NCI-H1694 (cell line): Measurements from ENCODE around the gene CPNE4.

Source experiments
- DNase-seq: peaks from one replicate; lab custom pipeline; 2025; lab: John Stamatoyannopoulos, UW

The CPNE4 gene

DNA sequence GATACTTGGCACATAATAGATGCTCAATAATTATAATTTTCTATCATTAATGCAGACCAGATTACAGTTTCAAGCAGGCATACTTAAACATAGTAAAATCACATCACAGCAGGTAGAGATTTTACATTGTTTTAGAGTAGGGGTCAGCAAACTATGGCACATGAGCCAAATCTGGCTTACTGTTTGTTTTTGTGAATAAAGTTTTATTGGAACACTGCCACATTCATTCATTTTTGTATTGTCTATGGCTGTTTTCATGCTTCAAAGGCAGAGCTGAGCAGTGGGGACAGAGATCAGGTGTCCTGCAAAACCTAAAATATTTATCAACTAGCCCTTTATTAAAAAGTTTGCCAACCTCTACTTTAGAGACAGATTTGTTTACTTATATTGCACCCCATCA, 342.5 kb downstream of the CPNE4 start:
- DNase-seq: no peak

DNA sequence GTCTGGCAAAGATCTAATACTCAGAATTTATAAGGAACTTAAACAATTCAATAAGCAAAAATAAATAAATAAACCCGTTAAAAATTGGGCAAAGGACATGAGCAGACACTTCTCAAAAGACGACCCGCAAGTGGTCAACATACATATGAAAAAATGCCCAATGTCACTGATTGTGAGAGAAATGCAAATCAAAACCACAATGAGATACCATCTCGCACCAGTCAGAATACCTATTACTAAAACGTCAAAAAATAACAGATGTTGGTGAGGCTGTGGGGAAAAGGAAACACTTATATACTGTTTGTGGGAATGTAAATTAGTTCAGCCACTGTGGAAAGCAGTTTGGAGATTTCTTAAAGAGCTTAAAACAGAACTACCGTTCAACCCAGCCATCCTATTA, 344.0 kb downstream of the CPNE4 start:
- no peak for DNase-seq

DNA sequence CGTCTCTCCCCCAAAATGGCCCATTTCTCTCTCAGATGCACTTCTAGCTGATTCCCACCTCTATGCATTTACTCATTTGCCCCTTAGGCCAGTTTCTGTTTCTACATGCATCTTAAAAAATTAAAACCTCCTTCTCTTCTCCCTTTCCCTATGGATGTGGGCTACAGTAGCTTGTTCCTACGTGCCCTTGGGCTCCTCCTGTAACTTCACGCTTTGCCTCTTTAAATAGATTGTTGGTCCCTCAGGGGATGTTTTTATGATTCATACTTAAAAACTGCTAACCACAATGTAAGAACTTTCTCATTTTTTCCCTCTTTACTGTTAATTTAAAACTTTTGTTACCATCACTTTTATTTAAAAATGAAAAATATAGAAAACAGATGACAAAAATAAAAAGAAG, 346.4 kb downstream of the CPNE4 start:
- DNase-seq: no peak

DNA sequence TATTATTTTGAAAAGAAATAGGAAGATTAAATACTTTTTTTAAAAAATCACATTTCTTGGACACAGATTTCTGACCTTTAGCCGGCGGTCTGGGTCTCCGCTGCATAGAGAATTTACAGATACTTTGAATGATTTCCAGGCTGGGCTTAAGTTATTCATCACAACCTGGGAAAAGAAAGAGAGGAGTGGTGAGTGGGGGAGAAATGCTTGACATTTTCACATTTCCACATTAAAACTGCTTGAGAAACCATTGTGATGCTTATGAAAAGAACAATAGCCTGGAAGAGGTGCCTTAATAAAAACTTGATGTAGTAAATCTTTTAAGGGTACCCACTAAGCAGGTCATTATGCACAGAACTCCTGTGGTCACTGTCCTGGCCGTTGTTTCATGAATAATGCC, 365.2 kb downstream of the CPNE4 start:
- no peak for DNase-seq

DNA sequence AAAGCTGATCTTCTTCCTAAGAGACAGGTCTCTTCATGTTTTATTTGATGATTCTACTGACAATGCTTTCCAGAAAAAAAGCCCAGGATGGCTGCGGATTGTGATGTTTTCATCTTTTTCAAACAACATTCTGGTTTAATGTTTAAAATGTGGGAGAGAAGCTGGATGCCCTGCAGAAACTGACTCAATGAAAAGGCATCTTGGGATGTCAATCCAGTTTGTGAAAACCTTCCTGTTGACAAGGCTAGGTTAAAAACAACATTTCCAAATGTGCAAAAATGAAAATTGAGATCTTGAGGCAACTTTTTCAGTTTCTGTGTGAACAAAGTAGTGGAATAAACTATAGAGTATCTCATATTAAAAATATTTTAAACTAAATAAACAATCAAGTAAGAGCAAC, 376.0 kb downstream of the CPNE4 start:
- no peak for DNase-seq

DNA sequence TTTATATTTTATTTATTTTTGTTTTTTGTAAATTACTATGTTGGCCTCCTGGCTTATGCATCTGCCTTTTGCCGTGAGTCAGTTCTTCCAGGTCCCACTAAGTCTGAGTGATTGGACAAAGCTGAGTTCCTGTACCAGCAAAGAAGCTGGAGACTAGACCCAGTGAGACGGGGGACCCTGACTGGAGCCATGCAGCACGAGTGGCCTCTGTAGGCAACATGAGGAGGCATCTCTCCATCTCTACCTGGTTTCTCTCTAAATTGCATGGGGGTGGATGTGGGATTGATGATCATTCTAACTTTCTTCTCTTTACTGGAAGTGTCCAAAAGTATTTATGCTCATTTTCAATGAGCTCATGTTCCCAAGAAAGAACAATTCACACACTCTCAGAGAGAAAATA, 376.7 kb downstream of the CPNE4 start:
- no peak for DNase-seq

DNA sequence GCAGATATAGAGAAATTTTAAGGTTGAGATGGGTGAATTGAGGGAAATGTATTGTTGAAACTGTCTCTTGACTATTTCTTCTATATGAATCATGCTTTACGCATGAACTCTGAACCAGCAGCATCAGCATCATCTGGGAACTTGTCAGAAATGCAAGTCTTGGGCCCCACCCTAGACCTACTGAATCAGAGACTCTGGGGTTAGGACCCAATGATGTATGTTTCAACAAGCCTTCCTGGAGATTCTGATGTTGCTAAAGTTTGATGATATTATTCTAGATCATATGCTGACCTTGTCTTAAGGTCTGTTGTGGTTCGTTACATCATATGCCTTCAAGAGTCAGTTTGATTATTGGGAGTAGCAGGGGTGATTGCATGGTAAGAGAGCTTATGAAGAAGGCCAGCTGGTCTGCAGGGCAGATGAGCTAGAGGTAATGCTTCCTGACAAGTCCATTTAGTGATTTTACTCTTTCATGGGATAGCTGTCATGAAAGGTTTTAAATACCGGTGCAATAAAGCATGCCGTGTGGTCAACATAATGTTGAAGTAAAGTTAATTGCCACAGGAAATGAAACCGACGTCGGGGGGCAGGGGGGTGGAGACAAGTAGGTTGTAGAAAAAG, 379.6 kb downstream of the CPNE4 start:
- no peak for DNase-seq

DNA sequence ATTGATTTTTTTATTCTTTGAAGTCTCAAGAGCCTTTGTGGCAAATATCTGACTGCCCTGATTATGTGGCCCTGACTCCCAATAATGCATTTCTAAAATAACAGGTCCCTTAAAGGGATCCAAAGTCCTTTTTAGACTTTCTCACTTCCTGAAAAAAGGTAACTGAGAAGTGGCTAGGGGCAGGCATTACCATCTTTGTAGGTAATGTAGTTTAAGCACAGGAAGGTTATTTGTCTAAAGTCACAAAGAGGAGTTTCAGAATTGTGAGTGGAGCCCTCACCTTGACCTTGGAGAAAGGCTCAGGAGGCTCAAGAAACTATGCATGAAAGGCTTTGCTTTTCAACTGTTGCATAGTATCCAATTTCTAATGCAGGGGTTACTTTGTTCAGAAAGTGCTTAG, 389.2 kb downstream of the CPNE4 start:
- no peak for DNase-seq

DNA sequence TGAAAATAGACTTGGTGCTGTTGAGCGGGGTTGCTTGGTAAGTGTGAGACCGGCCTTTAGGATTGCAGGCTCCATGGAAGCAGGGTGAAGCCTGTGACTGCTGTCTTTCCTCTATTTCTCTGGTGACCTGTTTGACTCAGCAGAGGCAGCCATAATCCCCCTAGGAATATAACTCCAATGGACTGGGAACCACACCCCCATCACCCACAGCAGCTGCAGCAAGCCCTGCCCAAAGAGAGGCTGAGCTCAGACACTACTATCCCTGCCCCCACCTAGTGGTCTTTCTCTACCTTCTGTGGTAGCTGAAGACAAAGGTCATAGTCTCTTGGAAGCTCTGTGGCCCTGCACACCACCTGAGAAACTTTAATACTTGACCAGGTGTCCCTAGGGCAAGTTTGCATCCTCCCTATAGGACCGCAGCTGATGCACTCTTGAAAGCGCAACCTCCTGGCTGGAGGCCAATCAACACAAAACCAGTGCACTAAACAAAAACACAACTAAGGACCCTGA, 398.5 kb downstream of the CPNE4 start:
- no peak for DNase-seq

DNA sequence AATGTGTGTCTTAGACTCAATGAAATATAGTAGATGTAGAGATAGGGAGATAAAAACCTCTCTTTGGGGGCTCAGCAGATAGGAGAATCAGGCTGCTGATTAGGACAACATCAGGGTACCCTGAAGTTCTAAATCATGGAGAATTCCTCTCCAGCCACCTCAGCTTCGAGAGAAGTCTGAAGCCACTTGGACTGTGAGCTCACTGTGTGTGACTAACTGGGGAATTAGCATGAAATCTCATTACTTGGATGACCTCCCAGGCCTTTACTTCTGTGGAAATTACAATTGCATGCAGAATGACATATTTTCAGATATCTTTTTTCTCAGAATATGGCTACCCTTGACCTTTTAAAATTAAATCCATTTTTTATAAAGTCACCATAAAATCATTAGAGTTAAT, 404.0 kb downstream of the CPNE4 start:
- DNase-seq: no peak

DNA sequence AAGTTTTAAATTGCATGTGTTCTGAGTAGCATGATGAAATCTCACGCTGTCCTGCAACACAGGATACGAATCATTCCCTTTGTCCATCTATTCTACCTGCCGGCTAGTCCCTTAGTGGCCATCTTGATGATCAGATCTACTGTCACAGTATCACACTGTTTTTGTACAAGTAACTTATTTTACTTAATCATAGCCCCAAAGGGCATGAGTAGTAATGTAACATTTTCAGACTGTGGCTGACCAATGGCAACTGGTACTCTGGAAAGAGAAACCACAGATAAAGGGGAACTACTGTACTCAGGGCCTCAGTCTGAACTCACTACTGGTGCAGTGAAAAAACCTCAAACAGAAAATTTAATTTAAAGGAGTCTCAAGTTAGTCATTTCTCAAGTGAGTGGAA, 404.7 kb downstream of the CPNE4 start:
- DNase-seq: no peak

DNA sequence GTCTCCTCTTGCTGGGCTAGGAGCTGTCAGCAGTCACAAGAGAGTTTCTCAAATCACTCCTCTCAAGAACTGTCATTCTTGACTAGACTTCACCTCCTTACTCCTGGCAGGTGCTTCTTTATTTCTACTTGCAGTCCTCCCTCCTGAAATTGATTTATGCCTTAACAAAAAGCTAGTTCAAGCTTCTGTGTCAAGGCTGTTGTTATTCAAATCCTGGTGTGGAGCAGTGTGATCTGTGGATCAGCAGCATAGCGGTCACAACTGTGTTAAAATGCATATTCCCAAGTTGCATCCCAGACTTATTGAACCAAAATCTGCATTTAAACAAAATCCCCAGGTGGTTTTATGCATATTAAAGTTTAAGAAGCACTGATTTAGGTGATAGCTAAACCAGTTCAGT, 411.4 kb downstream of the CPNE4 start:
- DNase-seq: no peak

DNA sequence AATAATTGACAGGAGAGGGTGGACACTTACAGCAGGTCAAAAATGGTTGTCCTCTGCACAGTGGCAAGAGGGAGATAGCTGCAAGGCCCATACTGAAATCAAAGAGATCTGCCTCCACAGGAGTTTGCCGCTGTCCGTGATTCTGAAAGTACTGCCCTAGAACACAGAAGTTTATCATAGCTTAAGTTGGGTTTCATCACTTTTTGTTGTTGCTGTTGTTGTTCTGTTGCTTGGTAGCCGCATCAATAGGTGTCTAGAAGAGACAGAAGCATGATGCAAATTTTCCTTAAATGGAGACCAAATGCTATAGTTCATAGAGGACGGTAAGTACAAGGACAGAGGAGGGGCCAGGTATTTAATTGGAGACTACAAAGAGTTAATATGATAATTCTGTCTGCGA, 412.1 kb downstream of the CPNE4 start:
- no peak for DNase-seq

DNA sequence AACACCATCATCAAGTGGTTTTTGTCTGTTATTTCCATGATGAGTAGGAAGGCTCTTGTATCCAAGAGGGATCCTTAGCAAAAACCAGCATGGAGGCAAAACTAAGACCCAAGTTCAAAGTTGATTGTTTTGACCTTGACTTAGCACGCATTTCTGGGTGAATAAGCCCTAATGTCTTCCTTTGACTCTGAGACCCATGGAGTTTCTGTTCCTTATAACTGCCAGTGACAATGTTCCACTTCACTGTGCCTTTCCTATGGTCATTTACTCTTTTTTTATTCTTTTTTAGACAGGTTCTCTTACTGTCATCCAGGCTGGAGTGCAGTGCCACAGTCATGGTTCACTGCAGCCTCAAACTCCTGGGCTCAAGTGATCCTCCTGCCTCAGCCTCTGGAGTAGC, 413.8 kb downstream of the CPNE4 start:
- no peak for DNase-seq

DNA sequence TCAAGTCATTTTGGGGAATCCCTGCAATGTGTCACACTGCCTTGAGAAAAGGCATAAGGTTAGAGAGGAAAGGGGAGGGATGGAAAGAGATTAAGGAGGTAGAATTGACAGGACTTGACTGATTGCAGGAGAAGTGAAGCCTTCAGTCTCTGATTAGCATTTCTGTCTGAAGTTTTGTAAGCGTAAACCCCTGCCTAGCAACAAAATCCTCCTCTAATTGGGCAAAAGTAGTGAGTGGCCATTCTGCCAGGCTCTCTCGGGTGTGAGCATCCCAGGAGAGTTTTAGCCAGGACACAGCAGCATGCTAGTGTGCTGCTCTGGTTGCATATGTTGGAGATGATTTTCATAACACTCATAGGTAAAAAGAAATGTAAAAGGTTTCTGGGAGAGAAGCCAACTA, 415.0 kb downstream of the CPNE4 start:
- DNase-seq: no peak

DNA sequence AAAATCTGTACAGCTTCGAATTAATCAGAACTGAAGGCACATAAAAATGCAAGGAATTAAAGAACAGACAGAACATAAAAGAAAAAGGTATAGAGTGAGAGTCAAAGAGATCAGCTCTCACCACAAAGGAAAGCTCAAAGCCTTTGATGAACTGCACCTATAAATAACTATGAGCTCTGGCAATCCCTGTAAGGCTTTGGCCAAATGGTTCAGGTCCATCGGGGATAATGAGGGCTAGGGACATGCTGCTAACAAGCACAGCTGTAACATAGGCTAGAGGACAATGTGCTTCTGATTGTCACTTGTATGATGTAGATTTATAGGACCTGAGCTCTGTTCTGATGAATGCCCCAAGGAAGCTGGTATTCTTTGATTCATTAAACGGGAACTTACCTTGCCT, 418.1 kb downstream of the CPNE4 start:
- no peak for DNase-seq

DNA sequence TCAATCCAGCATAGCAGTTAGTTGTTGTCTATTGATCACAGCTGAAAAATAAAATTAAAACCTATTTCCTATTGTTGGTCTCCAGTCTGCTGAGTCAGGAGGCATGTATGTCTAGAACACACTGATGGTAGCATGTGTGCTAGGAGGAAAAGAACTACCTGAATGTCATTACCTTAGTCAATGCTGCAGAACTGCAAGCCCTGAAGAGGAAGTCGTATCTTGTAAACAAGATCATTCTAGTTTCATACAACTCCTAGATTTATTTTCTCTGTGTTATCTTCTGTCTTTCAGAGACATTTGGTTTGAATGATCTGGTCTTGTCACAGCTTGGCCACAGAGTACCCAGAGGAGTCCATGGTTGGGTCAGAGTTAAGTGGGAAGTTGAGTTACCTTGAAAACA, 422.1 kb downstream of the CPNE4 start:
- DNase-seq: no peak

DNA sequence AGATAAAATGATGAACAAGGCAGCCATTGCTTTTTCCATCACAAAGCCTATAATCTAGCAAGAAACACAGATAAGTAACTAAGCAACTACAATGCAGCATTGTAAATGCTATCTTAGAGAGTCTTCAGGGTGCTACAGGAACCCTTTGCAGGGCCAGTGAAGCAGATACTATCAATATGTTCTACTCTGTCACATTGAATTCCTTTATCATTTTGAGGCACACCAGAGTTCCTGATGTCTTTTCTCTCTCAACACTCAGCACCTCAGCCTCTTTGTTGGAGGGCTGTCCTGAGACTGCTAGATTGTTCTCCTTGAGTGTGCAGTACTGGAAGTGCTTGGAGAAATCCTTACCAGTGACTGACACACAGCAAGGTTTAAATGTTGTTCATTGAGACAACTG, 424.6 kb downstream of the CPNE4 start:
- no peak for DNase-seq

DNA sequence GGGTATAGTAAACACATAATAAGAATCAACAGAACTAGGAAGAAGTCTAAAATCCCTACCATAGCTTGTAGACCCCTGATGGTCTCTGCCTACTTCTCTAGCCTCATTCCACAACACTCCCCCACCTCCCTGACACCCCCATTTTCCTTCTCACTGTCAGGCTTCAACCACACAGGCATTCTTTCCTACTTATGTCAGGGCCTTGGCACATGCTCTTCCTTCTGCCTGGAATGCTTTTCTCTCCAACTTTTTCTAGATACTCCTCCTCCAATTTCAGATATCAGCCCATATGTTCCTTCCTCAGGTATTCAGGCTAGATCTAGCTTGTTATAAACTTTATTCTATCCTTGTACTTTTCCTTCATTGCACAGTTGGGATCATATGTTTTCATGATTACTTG, 426.1 kb downstream of the CPNE4 start:
- no peak for DNase-seq

DNA sequence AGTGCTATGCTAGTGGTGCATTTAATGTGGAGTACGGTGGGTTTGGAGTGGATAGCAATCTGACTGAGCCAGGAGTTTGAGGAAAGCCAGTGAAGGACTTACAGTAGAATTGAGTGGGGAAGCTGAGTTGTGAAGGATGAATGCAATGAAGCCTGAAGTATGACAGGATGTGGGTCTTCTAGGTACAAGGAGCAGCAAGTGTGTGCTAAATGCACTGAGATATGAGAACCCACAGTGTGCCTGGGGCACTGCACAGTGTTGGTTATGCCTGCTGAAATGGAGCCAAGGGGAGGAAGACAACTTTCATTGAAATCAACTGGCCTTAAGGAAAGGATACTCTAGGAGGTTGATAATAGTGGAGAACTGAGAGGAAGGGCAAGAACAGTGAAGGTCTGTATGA, 426.5 kb downstream of the CPNE4 start:
- no peak for DNase-seq

DNA sequence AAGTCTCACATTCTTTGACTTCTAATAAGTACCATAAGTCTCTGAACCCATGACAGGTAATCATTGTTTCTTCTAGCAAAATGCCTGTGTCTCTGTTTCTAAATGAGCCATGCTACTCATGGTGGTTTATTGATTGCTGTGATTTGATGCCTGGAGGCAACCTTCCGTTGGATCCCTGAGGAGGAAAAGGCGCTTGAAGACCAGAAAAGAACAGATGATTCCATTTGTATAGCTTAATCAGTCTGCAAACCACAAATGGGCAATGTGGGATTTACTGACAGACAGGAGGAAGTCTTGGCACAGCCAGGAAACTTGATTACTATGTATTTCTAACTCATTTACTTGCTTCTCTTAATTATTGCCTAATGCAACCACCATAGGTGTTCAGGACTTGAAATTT, 428.9 kb downstream of the CPNE4 start:
- no peak for DNase-seq

DNA sequence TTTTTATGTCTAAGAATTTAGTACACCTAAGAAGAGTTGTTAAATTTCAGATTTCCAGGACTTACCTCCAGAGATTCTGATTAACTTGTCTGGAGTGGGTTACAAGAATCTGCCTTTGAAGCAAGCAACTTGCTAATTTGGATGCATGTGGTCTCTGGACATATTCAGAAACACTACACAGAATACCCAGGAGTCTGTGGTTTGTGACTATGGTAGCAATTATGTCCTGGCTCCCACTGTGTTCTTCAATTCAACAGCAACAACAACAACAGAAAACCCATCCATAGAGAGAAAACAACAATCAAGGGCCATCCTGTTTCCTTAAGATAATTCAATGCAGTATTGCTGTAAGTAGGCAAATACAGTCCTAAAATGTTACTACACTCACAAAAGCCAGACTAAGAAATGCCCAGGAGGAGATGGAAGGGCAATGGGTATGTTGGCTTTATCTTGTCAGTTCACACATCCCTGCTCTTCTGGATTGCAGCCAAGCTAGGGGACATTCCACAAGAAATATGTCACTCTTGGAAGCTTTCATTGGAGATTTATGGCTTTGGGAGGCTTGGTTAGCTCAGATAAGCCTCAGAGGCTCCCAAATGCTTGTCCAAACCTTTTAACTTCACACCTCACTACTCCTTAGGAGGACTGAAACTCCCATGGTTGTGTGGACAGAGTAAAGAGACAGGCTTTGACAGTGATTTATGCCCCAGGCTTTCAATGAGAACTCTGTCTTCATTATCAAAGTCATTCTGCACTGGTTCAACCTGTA, 432.6 kb downstream of the CPNE4 start:
- DNase-seq: no peak

DNA sequence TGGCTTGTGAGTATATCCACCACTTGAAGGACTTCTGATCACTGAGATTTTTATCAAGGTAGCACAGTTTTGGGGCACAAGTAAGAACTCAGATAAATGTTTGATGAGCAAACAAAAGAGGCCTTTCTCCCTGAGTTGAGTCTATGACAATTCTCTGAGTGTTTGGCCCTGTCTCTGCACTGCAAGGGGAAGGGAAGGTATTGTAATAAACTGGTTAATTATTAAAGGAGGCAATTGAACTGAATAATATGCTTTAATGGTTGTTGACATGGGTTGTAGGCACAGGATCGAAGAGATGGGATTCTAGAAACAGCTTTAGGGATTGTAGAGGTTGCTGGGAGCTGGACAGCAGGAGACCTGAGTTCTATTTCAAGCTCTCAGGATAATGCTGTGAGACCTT, 437.0 kb downstream of the CPNE4 start:
- DNase-seq: no peak

DNA sequence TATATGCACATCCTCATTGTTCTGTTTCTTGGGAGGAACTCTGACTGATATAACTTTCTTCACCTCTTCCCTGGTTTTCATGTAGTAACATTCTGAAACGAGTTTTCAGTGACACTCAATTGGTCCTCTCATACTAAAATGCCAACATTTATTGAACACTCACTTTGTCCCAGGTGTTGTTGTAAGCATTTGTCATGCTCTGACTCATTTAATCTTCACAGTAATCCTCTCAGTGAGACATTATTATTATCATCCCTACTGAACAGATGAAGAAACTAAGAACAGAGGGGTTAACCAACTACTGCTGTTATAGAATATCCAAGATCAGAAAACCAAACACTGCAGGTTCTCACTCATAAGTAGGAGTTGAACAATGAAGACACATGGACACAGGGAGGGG, 437.9 kb downstream of the CPNE4 start:
- no peak for DNase-seq
